ENCODE data around the gene NID1. TPM values are rescaled to one million over a fixed set of nuclear protein-coding genes. Genes with fewer than 3 reads are reported as not detected.
A peak's percentile ranks its signal among the peaks of the same experiment; 100 is the strongest.
"Not testable (repeated sequence)": the region's sequence is repeated elsewhere in the genome, so short reads cannot be mapped to it uniquely, and the experiment has no call there.

The NID1 gene
- total RNA-seq, 3 donors from 2014 or later, result 0.16 to 0.32 (median 0.25) TPM

DNA sequence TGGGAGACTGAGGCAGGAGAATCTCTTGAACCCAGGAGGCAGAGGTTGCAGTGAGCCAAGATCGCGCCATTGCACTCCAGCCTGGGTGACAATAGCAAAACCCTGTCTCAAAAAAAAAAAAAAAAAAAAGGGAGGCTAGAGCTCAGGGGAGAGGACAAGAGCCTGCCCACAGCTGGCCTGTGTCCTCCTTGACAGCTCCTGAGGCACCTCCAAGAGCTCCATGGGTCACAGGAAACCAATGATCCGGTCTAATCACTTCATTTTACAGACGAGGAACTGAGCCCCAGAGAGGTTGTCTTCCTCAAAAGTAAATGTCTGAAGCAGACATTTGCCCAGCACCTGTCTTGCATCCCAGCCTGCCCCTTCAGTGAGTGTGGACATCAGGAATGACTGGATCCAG, 49.4 kb downstream of the NID1 start:
- DNase-seq (no peak), ATAC-seq (no peak)
- H3K4me1 Mint-ChIP-seq (ENCODE audit: low read depth), result no peaks in the 10 kb centered on the region
- H3K4me3 Mint-ChIP-seq, result no peak overlapping the region
- H3K9me3 Mint-ChIP-seq, result no peaks in the 10 kb centered on the region
- no peaks in the 10 kb centered on the region for H3K36me3 Mint-ChIP-seq (ENCODE audit: insufficient read depth)
- H3K27me3 Mint-ChIP-seq (ENCODE audit: low read depth), result no peaks in the 10 kb centered on the region

DNA sequence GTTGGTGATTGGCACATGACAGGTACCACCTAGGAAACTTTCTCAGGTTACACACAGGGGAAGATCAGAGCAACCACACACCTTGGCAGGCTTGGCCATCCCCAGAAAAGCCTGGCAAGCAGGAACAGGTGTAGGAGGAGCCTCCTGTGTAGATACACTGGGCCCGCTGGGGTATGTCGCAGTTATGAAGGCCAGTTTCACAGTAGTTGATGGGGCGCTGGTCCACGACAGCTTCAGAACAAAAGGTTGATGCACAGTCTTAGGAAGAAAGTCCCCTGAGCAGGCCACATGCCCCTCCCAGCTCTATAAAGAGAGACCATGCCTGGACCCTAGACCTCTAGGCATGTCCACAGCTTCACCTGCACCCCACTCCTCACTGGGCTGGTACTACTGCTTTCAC, 51.6 kb downstream of the NID1 start:
- ATAC-seq (no peak), DNase-seq (no peak)
- H3K9me3 Mint-ChIP-seq, result no peaks in the 10 kb centered on the region
- no peak overlapping the region for H3K4me3 Mint-ChIP-seq
- H3K4me1 Mint-ChIP-seq (ENCODE audit: low read depth), result no peaks in the 10 kb centered on the region
- no peaks in the 10 kb centered on the region for H3K36me3 Mint-ChIP-seq (ENCODE audit: insufficient read depth)
- no peaks in the 10 kb centered on the region for H3K27me3 Mint-ChIP-seq (ENCODE audit: low read depth)

GRCh38 chr1:236011641-236012040, 53.2 kb downstream of the NID1 start:
- H3K9me3 Mint-ChIP-seq, result no peaks in the 10 kb centered on the region
- no peaks in the 10 kb centered on the region for H3K36me3 Mint-ChIP-seq (ENCODE audit: insufficient read depth)
- H3K27me3 Mint-ChIP-seq (ENCODE audit: low read depth), result no peaks in the 10 kb centered on the region
- ATAC-seq (no peak), DNase-seq (no peak)
- H3K4me1 Mint-ChIP-seq (ENCODE audit: low read depth), result no peaks in the 10 kb centered on the region
- H3K4me3 Mint-ChIP-seq, result no peak overlapping the region

DNA sequence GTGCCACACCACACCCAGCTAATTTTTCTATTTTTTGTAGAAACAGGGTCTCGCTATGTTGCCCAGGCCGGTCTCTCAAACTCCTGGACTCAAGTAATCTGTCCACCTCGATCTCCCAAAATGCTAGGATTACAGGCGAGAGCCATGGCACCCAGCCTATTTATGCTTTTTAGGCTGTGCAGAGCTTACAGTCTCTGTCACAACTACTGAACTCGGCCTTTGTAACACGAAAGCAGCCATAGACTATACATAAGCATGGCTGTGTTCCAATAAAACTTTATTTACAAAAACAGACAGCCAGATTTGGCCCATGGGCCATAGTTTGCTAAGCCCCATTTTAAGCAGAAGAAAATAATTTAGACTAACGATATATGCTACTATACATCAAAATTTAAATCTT, 54.4 kb downstream of the NID1 start:
- Mint-ChIP-seq H3K36me3 (ENCODE audit: insufficient read depth) (no peaks in the 10 kb centered on the region), H3K9me3 (no peaks in the 10 kb centered on the region), H3K4me3 (no peak overlapping the region), H3K27me3 (ENCODE audit: low read depth) (no peaks in the 10 kb centered on the region), H3K4me1 (ENCODE audit: low read depth) (no peaks in the 10 kb centered on the region)
- ATAC-seq (no peak), DNase-seq (no peak)

GRCh38 chr1:236009857-236010256, 55.0 kb downstream of the NID1 start:
- no peaks in the 10 kb centered on the region for H3K36me3 Mint-ChIP-seq (ENCODE audit: insufficient read depth)
- no peaks in the 10 kb centered on the region for H3K9me3 Mint-ChIP-seq
- ATAC-seq, result no peak
- DNase-seq, result no peak
- H3K4me1 Mint-ChIP-seq (ENCODE audit: low read depth), result no peaks in the 10 kb centered on the region
- H3K4me3 Mint-ChIP-seq, result no peak overlapping the region
- H3K27me3 Mint-ChIP-seq (ENCODE audit: low read depth), result no peaks in the 10 kb centered on the region

GRCh38 chr1:236009191-236009590, 55.7 kb downstream of the NID1 start:
- Mint-ChIP-seq H3K36me3 (ENCODE audit: insufficient read depth) (no peaks in the 10 kb centered on the region), H3K27me3 (ENCODE audit: low read depth) (no peaks in the 10 kb centered on the region)
- no peak for ATAC-seq

DNA sequence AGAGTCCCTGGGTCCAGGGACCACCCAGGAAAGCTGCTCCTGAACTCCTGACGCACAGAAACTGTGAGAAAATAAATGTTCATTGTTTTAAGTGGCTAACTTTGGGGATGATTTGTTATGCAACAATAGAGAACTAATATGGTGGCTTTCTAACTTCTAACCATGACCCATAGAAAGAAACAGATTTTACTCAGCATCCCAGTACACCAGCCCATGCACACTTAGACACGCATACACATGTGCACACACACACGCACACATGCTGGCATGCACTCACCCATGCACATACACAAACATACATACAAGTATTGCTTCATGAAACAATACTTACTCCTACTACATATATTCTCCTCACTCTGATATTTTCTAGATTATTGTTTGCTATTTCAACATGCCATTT, 57.1 kb downstream of the NID1 start:
- ATAC-seq (no peak), DNase-seq (no peak)
- no peaks in the 10 kb centered on the region for H3K9me3 Mint-ChIP-seq
- peaks cover 9% of the 10 kb centered on the region for H3K4me1 Mint-ChIP-seq (ENCODE audit: low read depth)
- H3K4me3 Mint-ChIP-seq, result no peak overlapping the region
- H3K36me3 Mint-ChIP-seq (ENCODE audit: insufficient read depth), result no peaks in the 10 kb centered on the region
- no peaks in the 10 kb centered on the region for H3K27me3 Mint-ChIP-seq (ENCODE audit: low read depth)

More at GRCh38 chr1:236009191-236009590, 55.7 kb downstream of the NID1 start:
- Mint-ChIP-seq H3K4me1 (ENCODE audit: low read depth) (peaks cover 1% of the 10 kb centered on the region), H3K9me3 (no peaks in the 10 kb centered on the region), H3K4me3 (no peak overlapping the region)
- no peak for DNase-seq

DNA sequence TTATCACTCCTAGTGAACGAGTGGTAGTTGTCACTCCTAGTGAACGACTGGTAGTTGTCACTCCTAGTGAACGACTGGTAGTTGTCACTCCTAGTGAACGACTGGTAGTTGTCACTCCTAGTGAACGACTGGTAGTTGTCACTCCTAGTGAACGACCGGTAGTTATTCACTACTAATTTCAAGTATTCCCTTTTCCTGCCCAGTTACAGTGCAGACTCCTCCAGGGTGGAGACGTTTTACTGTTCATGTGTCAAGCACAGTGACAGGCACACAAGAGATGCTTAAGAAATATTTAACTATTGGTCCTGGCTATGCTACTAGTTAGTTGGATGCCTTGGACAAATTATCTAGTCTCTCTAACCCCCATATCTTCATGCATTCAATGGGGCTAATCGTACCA, 61.8 kb downstream of the NID1 start:
- not testable (repeated sequence) for H3K9me3 Mint-ChIP-seq

DNA sequence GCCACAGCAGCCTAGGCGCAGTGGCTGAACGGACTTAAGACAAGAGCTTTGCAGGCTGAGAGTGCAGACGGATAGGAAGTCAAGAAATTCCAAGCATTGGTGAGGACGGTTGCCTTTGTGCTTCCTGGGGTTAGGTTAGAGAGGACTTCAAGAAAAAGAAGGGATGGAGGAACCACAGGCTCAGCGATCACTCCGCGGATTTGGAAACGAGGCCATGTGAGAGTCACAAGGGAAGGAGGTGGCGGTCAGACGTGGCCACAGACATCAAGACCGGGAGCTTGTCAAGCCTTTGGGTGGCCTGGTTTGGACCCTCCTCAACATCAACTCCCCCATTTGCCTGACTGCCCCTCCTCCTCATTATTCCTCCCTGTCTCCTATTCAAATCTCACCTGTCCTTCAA, 62.3 kb downstream of the NID1 start:
- Mint-ChIP-seq H3K9me3 (no peaks in the 10 kb centered on the region), H3K4me1 (ENCODE audit: low read depth) (peaks cover 47% of the 10 kb centered on the region), H3K27me3 (ENCODE audit: low read depth) (no peaks in the 10 kb centered on the region), H3K4me3 (no peak overlapping the region), H3K36me3 (ENCODE audit: insufficient read depth) (no peaks in the 10 kb centered on the region)
- ATAC-seq (no peak), DNase-seq (no peak)

More for the DNA sequence above, 61.8 kb downstream of the NID1 start:
- H3K36me3 Mint-ChIP-seq (ENCODE audit: insufficient read depth); H3K27me3 Mint-ChIP-seq (ENCODE audit: low read depth); H3K4me3 Mint-ChIP-seq; DNase-seq; ATAC-seq: not testable (repeated sequence)
- peaks cover 43% of the 10 kb centered on the region for H3K4me1 Mint-ChIP-seq (ENCODE audit: low read depth)

DNA sequence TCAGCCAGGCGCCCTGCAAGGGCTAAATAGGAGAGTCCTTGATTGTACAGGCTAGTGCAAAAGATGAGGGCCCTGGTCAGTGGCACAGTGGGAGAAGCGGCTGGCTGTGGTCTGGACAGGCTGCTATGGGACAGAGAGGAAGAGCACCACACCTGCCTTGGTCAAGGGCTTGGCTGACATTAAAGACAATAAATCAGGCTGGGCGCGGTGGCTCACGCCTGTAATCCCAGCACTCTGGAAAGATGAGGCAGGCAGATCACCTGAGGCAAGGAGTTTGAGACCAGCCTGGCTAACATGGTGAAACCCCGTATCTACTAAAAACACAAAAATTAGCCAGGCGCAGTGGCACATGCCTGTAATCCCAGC, 62.9 kb downstream of the NID1 start:
- ATAC-seq, result no peak
- Mint-ChIP-seq H3K4me1 (ENCODE audit: low read depth) (peaks cover 49% of the 10 kb centered on the region), H3K4me3 (no peak overlapping the region), H3K9me3 (no peaks in the 10 kb centered on the region), H3K27me3 (ENCODE audit: low read depth) (no peaks in the 10 kb centered on the region), H3K36me3 (ENCODE audit: insufficient read depth) (no peaks in the 10 kb centered on the region)
- no peak for DNase-seq

DNA sequence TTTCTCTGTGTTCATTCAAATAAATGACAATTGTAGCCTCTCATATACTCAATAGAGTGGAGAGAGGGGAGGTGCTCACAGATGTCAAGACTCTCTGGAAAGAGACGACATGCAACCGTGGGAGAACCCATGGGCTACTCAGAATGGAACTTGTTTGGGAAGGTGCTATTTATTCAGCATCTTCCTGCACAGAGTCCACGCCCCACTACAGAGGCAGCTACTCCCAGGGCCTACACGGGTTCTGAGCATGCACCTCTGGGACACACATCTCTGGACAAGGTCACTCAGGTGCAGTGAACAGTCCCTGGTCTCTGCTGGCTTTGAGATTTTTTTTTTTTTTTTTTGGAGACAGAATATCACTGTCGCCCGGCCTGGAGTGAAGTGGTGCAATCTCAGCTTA, 64.1 kb downstream of the NID1 start:
- ATAC-seq, result no peak
- Mint-ChIP-seq H3K9me3 (no peaks in the 10 kb centered on the region), H3K4me1 (ENCODE audit: low read depth) (peaks cover 50% of the 10 kb centered on the region), H3K27me3 (ENCODE audit: low read depth) (no peaks in the 10 kb centered on the region), H3K36me3 (ENCODE audit: insufficient read depth) (no peaks in the 10 kb centered on the region), H3K4me3 (no peak overlapping the region)
- DNase-seq, result no peak

DNA sequence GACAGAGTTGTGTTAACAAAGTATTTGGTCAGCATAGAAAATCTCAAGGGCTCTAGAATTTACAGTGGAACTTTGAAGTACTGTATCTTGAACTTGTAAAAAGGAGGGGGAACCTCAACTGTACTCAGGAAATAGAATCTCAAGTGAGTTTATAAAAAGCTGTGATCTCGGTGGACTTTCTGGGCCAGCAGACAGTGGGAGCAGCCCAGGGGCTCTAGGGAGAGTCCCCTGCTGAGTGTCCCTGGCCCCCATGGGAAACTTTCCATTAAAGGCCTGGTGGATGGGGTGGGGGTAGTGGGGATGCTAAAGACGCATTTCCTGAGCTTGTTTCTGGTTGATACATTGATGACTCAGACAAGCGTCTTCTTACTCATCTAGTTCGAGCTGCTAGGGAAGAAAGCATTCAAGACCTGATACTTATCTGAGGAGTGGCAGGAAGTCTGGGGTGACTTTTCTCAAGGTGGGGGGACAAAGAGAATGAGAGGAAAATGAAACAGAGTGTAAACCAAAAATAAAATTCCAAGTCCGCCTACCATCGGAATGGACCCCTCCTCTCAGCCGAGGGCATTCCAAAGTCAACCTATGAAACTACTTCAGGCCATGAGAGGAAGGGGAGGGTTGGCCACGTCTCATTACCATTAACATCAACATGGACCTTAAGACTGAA, 65.5 kb downstream of the NID1 start:
- peak; percentile 63 for DNase-seq
- no peaks in the 10 kb centered on the region for H3K27me3 Mint-ChIP-seq (ENCODE audit: low read depth)
- peaks cover 50% of the 10 kb centered on the region for H3K4me1 Mint-ChIP-seq (ENCODE audit: low read depth)
- ATAC-seq, result peak; percentile 93 to 94
- H3K9me3 Mint-ChIP-seq, result no peaks in the 10 kb centered on the region
- H3K36me3 Mint-ChIP-seq (ENCODE audit: insufficient read depth), result no peaks in the 10 kb centered on the region
- H3K4me3 Mint-ChIP-seq, result peak overlapping the region; percentile 37

- no peak overlapping the region for H3K4me3 Mint-ChIP-seq
- ATAC-seq (peak; percentile 20 to 25), DNase-seq (peak; percentile 23)
- H3K4me1 Mint-ChIP-seq (ENCODE audit: low read depth), result peaks cover 45% of the 10 kb centered on the region
- H3K9me3 Mint-ChIP-seq, result no peaks in the 10 kb centered on the region
- no peaks in the 10 kb centered on the region for H3K36me3 Mint-ChIP-seq (ENCODE audit: insufficient read depth)
- no peaks in the 10 kb centered on the region for H3K27me3 Mint-ChIP-seq (ENCODE audit: low read depth)
Measured at GRCh38 chr1:235998812-235999211, 66.1 kb downstream of the NID1 start.

DNA sequence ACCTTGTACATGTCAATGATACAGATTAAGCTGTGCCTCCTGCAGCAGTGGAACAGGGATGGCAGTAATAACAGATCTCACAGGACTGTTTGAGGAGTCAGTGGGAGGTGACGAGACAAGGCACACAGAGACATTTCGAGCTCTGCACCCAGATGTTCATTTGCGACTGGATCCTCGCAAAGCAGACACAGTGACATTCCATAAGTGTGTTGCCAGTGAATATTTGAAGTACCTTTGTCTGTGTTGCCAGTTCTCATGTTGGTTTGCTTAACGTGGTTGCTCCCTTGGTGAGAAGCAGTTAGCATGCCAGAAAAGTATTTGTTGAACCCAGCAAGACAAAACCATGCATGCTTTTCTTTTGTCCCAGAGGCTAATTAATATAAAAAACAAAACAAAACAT, 67.0 kb downstream of the NID1 start:
- DNase-seq, result no peak
- ATAC-seq, result no peak
- Mint-ChIP-seq H3K4me1 (ENCODE audit: low read depth) (peaks cover 42% of the 10 kb centered on the region), H3K9me3 (no peaks in the 10 kb centered on the region), H3K27me3 (ENCODE audit: low read depth) (no peaks in the 10 kb centered on the region), H3K4me3 (no peak overlapping the region), H3K36me3 (ENCODE audit: insufficient read depth) (no peaks in the 10 kb centered on the region)

DNA sequence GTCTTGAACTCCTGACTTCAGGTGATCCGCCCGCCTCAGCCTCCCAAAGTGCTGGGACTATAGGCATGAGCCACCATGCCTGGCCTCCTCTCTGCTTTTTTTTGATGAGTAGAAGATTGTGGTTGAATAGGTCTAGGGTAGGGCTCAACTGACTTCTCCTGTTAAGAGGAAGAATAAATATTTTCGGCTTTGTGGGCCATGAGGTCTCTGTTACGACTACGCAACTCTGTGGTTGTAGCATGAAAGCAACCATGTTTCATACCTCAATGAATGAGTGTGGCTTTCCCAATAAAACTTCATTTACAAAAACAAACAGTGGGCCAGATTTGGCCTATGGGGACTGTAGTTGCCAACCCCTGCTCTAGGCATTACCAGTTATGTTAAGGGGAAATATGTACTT, 67.8 kb downstream of the NID1 start:
- ATAC-seq, result no peak
- H3K36me3 Mint-ChIP-seq (ENCODE audit: insufficient read depth), result no peaks in the 10 kb centered on the region
- no peaks in the 10 kb centered on the region for H3K27me3 Mint-ChIP-seq (ENCODE audit: low read depth)
- no peak for DNase-seq
- no peak overlapping the region for H3K4me3 Mint-ChIP-seq
- no peaks in the 10 kb centered on the region for H3K9me3 Mint-ChIP-seq
- H3K4me1 Mint-ChIP-seq (ENCODE audit: low read depth), result peaks cover 42% of the 10 kb centered on the region
